HuH-7.5 (cell line): ENCODE data around the gene MRTFA.

Source experiments
- DNase-seq: peaks from one replicate; pipeline ENCODE4 v3.0.0; 2011; ENCODE audit warnings: low spot score

Gene MRTFA

GRCh38 chr22:40426594-40427333 is 209.8 kb downstream of the MRTFA start:
- no peak for DNase-seq

GRCh38 chr22:40425082-40425481 is 211.4 kb downstream of the MRTFA start:
- DNase-seq: no peak

- no peak for DNase-seq
Measured at GRCh38 chr22:40423882-40424640, 212.5 kb downstream of the MRTFA start.

GRCh38 chr22:40423310-40423688 is 213.2 kb downstream of the MRTFA start:
- DNase-seq: no peak

GRCh38 chr22:40422558-40423309 is 213.8 kb downstream of the MRTFA start:
- no peak for DNase-seq

- no peak for DNase-seq
Measured at GRCh38 chr22:40421941-40422340, 214.6 kb downstream of the MRTFA start.

GRCh38 chr22:40421082-40421350 is 215.5 kb downstream of the MRTFA start:
- DNase-seq: no peak

GRCh38 chr22:40420341-40421081 is 216.0 kb downstream of the MRTFA start:
- no peak for DNase-seq

GRCh38 chr22:40419718-40420117 is 216.8 kb downstream of the MRTFA start:
- no peak for DNase-seq

GRCh38 chr22:40418366-40419201 is 217.9 kb downstream of the MRTFA start:
- DNase-seq: no peak

- no peak for DNase-seq
Measured at GRCh38 chr22:40417881-40418280, 218.6 kb downstream of the MRTFA start.

- no peak for DNase-seq
Measured at GRCh38 chr22:40417041-40417440, 219.5 kb downstream of the MRTFA start.

GRCh38 chr22:40416636-40417035 is 219.9 kb downstream of the MRTFA start:
- DNase-seq: no peak

- DNase-seq: no peak
Measured at GRCh38 chr22:40416267-40416570, 220.3 kb downstream of the MRTFA start.

- no peak for DNase-seq
Measured at GRCh38 chr22:40415531-40416266, 220.8 kb downstream of the MRTFA start.

- DNase-seq: no peak
Measured at GRCh38 chr22:40414838-40415505, 221.5 kb downstream of the MRTFA start.

- DNase-seq: no peak
Measured at GRCh38 chr22:40414311-40414710, 222.2 kb downstream of the MRTFA start.

- DNase-seq: no peak
Measured at GRCh38 chr22:40413873-40414272, 222.6 kb downstream of the MRTFA start.

- DNase-seq: no peak
Measured at GRCh38 chr22:40412441-40412840, 224.1 kb downstream of the MRTFA start.

- no peak for DNase-seq
Measured at GRCh38 chr22:40411506-40411861, 225.0 kb downstream of the MRTFA start.
